GM12892 (cell line): ENCODE measurements around the gene SHB.

Experiments used
- POLR2A ChIP-seq: IDR thresholded peaks from 2 replicates; pipeline ENCODE4 v1.6.1; 2011; ENCODE audit warnings: low read depth, low read length, control low read depth
- POLR2AphosphoS5 ChIP-seq: IDR thresholded peaks from 2 replicates; pipeline ENCODE4 v1.6.1; 2011; ENCODE audit warnings: low read depth, low read length, control low read depth

- TF ChIP-seq POLR2AphosphoS5 (no peak), POLR2A (no peak)
Observed at GRCh38 chr9:37904445-37905130, 164.4 kb downstream of the SHB start.
